Ovary (tissue), 9 donors: ENCODE data around the gene GRAMD1B. TPM values are rescaled to one million over a fixed set of nuclear protein-coding genes. Genes with fewer than 3 reads are reported as not detected.

Experiments
- DNase-seq, 5 donors: peaks; one replicate each; pipeline ENCODE4 v3.0.0-alpha.2; 2019 to 2020
- H3K27ac ChIP-seq, 2 donors: fragments of 200-600 bp; one replicate each; pipeline versions ENCODE4 v1.5.1 to v1.8.0; 2019 to 2022
- H3K27me3 ChIP-seq: fragments of 200-600 bp; one replicate; pipeline ENCODE4 v1.8.0; 2022
- H3K36me3 ChIP-seq: fragments of 200-600 bp; sonication (generic); one replicate; pipeline ENCODE4 v1.5.1; 2019
- H3K4me1 ChIP-seq: one replicate; pipeline ENCODE4 v1.8.1; 2013; ENCODE audit warnings: mild to moderate bottlenecking, moderate library complexity; ENCODE audit not compliant: insufficient read depth
- H3K4me3 ChIP-seq: fragments of 200-600 bp; sonication (generic); one replicate; pipeline ENCODE4 v1.5.1; 2017
- H3K9me3 ChIP-seq, 2 donors: fragments of 200-600 bp in 1 of 2; sonication (generic) in 1 of 2; one replicate each; pipeline versions ENCODE4 v1.5.1 to v1.8.1; 2013 to 2019; ENCODE audit warnings: mild to moderate bottlenecking in 1 of 2, moderate library complexity in 1 of 2
- CTCF ChIP-seq, 3 donors: fragments of 450-650 bp in 2 of 3; fragments of 200-600 bp in 1 of 3; IDR thresholded peaks; one replicate each; pipeline versions ENCODE4 v1.5.1 to v1.8.0; 2016 to 2022; ENCODE audit warnings: antibody characterized with exemption in 3 of 3, mild to moderate bottlenecking in 1 of 3
- EP300 ChIP-seq: sonication (generic); formaldehyde crosslinking; IDR thresholded peaks from one replicate; pipeline ENCODE4 v1.6.1; 2017; ENCODE audit warnings: antibody characterized with exemption
- POLR2A ChIP-seq: fragments of 450-650 bp; IDR thresholded peaks from one replicate; pipeline ENCODE4 v1.6.1; 2017; ENCODE audit warnings: antibody characterized with exemption, mild to moderate bottlenecking, moderate library complexity
- WGBS, 3 donors: extraction: QIAGEN DNeasy Blood & Tissue Kit in 1 of 3; methylation state at CpG; one replicate each; pipeline versions ENCODE4 v1.1.5 to v1.1.7; 2013 to 2017; 5-methylcytosine and 5-hydroxymethylcytosine counted together
- intact Hi-C, 4 donors: fragments of 100-400 bp; cut with DNase I; formaldehyde crosslinking; loops; one replicate each; pipeline versions ENCODE4 v1.11.0 to v1.15.1; 2022 to 2023
- polyA plus RNA-seq, 2 donors: library from polyadenylated mRNA; stranded (reverse); fragments of 200-250 nt in 1 of 2; fragments of 350-450 nt in 1 of 2; fragmentation: Illumina TruSeq in 1 of 2; extraction: RNeasy Lipid Tissue Mini Kit (QIAGEN cat#74804) in 1 of 2; gene quantifications; one replicate each; pipeline ENCODE4 v1.2.3, GENCODE V29; 2013 to 2014
- total RNA-seq, 7 donors: library from RNA; depleted of rRNA in 2 of 7; stranded (reverse); fragments of >200 nt in 2 of 7; fragmentation: NEBNext Ultra II Directional in 3 of 7; extraction: Animal tissue kit (Norgen Biotek cat#: 25700) in 3 of 7; gene quantifications; one replicate each; pipeline versions ENCODE4 v1.1.0 to v1.2.4, GENCODE V29; 2016 to 2023
- donor health status: DM: no; HTN: no; CAD: no; lungs with moderate emphysema.
- donor health status: DM: no; HTN: no; CAD: no.
- donor health status: Bipolar disorder and iron deficiency.
- donor health status: DM: yes; HTN: yes; CAD: no.
- donor health status: DM: no; HTN: no; CAD: no.
- donor health status: DM: yes; HTN: yes; CAD: no.

Gene GRAMD1B
- total and polyA plus RNA-seq, 9 donors: 10.8 to 185 (median 25.4) TPM

GRCh38 chr11:123601743-123602142, 171.7 kb downstream of the GRAMD1B start:
- Histone ChIP-seq H3K27ac (no peak overlapping the region), H3K27me3 (no peaks in the 10 kb centered on the region), H3K9me3 (no peaks in the 10 kb centered on the region), H3K36me3 (no peaks in the 10 kb centered on the region), H3K4me3 (no peak overlapping the region), H3K4me1 (no peaks in the 10 kb centered on the region)
- DNase-seq: no peak
- 72 to 84% (median 80%) methylated on average over 4 of the region's 4 CpGs for WGBS, 3 donors
- intact Hi-C loops: no loop called here
- TF ChIP-seq EP300: no peak
- no peak for TF ChIP-seq POLR2A
- TF ChIP-seq CTCF (IDR thresholded peaks at IDR 0.05): no peak

- WGBS, 3 donors: 89 to 93% (median 91%) methylated on average over 4 of the region's 4 CpGs
- Histone ChIP-seq H3K4me1 (no peaks in the 10 kb centered on the region), H3K27ac (no peak overlapping the region), H3K36me3 (no peaks in the 10 kb centered on the region), H3K9me3 (no peaks in the 10 kb centered on the region), H3K4me3 (no peak overlapping the region), H3K27me3 (no peaks in the 10 kb centered on the region)
- intact Hi-C loops: no loop called here
- no peak for DNase-seq
- no peak for TF ChIP-seq CTCF (IDR thresholded peaks at IDR 0.05)
- TF ChIP-seq POLR2A: no peak
- TF ChIP-seq EP300: no peak
Observed at GRCh38 chr11:123603666-123604065, 173.6 kb downstream of the GRAMD1B start.

- Histone ChIP-seq H3K4me3 (no peak overlapping the region), H3K27ac (no peak overlapping the region), H3K36me3 (no peaks in the 10 kb centered on the region), H3K9me3 (no peaks in the 10 kb centered on the region), H3K27me3 (no peaks in the 10 kb centered on the region), H3K4me1 (no peaks in the 10 kb centered on the region)
- intact Hi-C loops: no loop called here
- no peak for TF ChIP-seq POLR2A
- no peak for TF ChIP-seq EP300
- no peak for TF ChIP-seq CTCF (IDR thresholded peaks at IDR 0.05)
- no peak for DNase-seq
- 89 to 100% (median 91%) methylated on average over 1 of the region's 1 CpG for WGBS, 3 donors
Observed at GRCh38 chr11:123607781-123608180, 177.7 kb downstream of the GRAMD1B start.

GRCh38 chr11:123608371-123608770, 178.3 kb downstream of the GRAMD1B start:
- WGBS, 3 donors: 90 to 91% (median 90%) methylated on average over 9 of the region's 9 CpGs
- H3K36me3 ChIP-seq: no peaks in the 10 kb centered on the region
- H3K4me3 ChIP-seq: no peak overlapping the region
- DNase-seq: no peak
- no peaks in the 10 kb centered on the region for H3K27me3 ChIP-seq
- H3K9me3 ChIP-seq: no peaks in the 10 kb centered on the region
- intact Hi-C loops: no loop called here
- H3K4me1 ChIP-seq: no peaks in the 10 kb centered on the region
- H3K27ac ChIP-seq: no peak overlapping the region
- TF ChIP-seq POLR2A: no peak
- no peak for TF ChIP-seq CTCF (IDR thresholded peaks at IDR 0.05)
- no peak for TF ChIP-seq EP300

- Histone ChIP-seq H3K36me3 (no peaks in the 10 kb centered on the region), H3K27ac (no peak overlapping the region), H3K9me3 (no peaks in the 10 kb centered on the region), H3K4me3 (no peak overlapping the region), H3K4me1 (no peaks in the 10 kb centered on the region), H3K27me3 (no peaks in the 10 kb centered on the region)
- intact Hi-C loops: no loop called here
- 91 to 97% (median 94%) methylated on average over 8 of the region's 8 CpGs for WGBS, 3 donors
- no peak for DNase-seq
- TF ChIP-seq POLR2A: no peak
- TF ChIP-seq CTCF (IDR thresholded peaks at IDR 0.05): no peak
- TF ChIP-seq EP300: no peak
Observed at GRCh38 chr11:123608945-123609344, 178.9 kb downstream of the GRAMD1B start.
